Measurements from ENCODE around the gene ETV2. TPM values are rescaled to one million over a fixed set of nuclear protein-coding genes. Genes with fewer than 3 reads are reported as not detected.
"Not testable (repeated sequence)": the region's sequence is repeated elsewhere in the genome, so short reads cannot be mapped to it uniquely, and the experiment has no call there.

ETV2 gene, protein sequence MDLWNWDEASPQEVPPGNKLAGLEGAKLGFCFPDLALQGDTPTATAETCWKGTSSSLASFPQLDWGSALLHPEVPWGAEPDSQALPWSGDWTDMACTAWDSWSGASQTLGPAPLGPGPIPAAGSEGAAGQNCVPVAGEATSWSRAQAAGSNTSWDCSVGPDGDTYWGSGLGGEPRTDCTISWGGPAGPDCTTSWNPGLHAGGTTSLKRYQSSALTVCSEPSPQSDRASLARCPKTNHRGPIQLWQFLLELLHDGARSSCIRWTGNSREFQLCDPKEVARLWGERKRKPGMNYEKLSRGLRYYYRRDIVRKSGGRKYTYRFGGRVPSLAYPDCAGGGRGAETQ
- total RNA-seq (2014; rRNA removed; shearing (Covaris generic)): not detected in 2 replicates
- 0.91 and 0.93 TPM in 2 replicates for polyA plus RNA-seq (2016; fragmentation: Nextera tagmentation; extraction: Ambion mirVana)

DNA sequence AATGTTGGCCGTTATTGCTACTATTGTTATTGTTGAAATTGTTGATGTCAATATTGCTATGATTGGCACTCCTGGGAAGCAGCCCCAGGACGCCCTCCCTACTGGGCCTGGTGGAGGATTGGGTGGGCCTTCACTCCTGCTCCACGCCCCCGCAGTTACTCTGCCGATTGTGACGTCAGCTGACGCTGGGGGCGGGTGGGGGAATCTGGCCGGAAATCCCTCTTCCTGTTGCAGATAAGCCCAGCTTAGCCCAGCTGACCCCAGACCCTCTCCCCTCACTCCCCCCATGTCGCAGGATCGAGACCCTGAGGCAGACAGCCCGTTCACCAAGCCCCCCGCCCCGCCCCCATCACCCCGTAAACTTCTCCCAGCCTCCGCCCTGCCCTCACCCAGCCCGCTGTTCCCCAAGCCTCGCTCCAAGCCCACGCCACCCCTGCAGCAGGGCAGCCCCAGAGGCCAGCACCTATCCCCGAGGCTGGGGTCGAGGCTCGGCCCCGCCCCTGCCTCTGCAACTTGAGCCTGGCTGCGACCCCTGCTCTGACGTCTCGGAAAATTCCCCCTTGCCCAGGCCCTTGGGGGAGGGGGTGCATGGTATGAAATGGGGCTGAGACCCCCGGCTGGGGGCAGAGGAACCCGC is at the start of gene ETV2:
ETV2 (plus strand) TSS at position 231 of the 637 bp plus-strand sequence. CDS start 716 bp downstream, outside the sequence.
- H3K4me1 ChIP-seq (ENCODE audit: insufficient read depth): no peaks in the 10 kb centered on the region
- no peaks in the 10 kb centered on the region for H3K79me2 ChIP-seq (ENCODE audit: insufficient read depth)
- no peaks in the 10 kb centered on the region for H3K36me3 ChIP-seq (ENCODE audit: low read depth)
- no peak within 1 kb of the TSS for H3K9ac ChIP-seq
- no peak within 1 kb of the TSS for H3K4me2 ChIP-seq (ENCODE audit: unreplicated experiment)
- H3K27ac ChIP-seq: no peak within 1 kb of the TSS
- H3K9me2 ChIP-seq (ENCODE audit: insufficient read depth): no peaks in the 10 kb centered on the region
- in situ Hi-C loops (cut with MboI): no loop called here
- TF ChIP-seq EZH2 (IDR thresholded peaks at IDR 0.05; ENCODE audit: insufficient read depth, poor library complexity, severe bottlenecking) (no peak), EZH2phosphoT487 (IDR thresholded peaks at IDR 0.05; ENCODE audit: insufficient read depth, low read depth) (no peak)
- H3K27me3 ChIP-seq (replicated peaks; ENCODE audit: insufficient read depth): no peaks in the 10 kb centered on the region
- no peak within 1 kb of the TSS for H3K4me3 ChIP-seq
- no peaks in the 10 kb centered on the region for H4K20me1 ChIP-seq (ENCODE audit: insufficient read depth)
- H2AFZ ChIP-seq: peak within 1 kb of the TSS; percentile 32; the same call in 1 of the 2 replicates
- no peaks in the 10 kb centered on the region for H3K9me3 ChIP-seq (ENCODE audit: low read depth)
- peaks cover 14% of the 10 kb centered on the region; the same call in 1 of the 2 replicates for H3F3A ChIP-seq (ENCODE audit: insufficient read depth)
- DNase-seq: peak; percentile 26
- 20 to 27% methylated on average over 17 to 28 of the region's 28 CpGs for WGBS, 2 experiments (ENCODE audit: low coverage in 1 of 2, low lambda C conversion rate in 2 of 2, missing lambda C conversion rate in 2 of 2)

DNA sequence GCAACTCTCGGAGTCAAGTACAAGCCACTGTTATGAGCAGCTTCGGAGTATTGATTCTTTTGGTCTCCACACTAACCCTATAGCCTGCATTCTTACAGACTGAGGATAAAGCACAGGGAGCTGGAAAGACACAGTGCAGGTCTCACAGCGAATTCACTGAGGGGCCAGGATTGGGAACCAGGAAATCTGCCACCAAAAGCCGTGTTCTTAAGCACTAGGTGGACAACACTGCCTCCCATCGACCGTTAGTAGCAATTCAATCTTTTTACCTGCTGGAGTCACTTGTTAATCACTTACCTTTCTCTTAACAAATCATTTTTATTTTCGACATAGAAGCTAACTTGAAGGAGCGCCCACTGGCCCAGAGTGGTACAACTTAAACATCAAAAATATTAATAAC is 49.3 kb upstream of the ETV2 start:
- Histone ChIP-seq H3K9ac (no peak overlapping the region), H3F3A (ENCODE audit: insufficient read depth) (no peaks in the 10 kb centered on the region), H3K27me3 (replicated peaks; ENCODE audit: insufficient read depth) (peaks cover 15% of the 10 kb centered on the region; the same call in 1 of the 2 replicates), H3K9me3 (ENCODE audit: low read depth) (no peaks in the 10 kb centered on the region), H3K4me2 (ENCODE audit: unreplicated experiment) (no peak overlapping the region), H3K36me3 (ENCODE audit: low read depth) (no peaks in the 10 kb centered on the region), H2AFZ (no peak overlapping the region), H3K27ac (no peak overlapping the region), H3K4me3 (no peak overlapping the region), H3K79me2 (ENCODE audit: insufficient read depth) (no peaks in the 10 kb centered on the region), H4K20me1 (ENCODE audit: insufficient read depth) (no peaks in the 10 kb centered on the region), H3K9me2 (ENCODE audit: insufficient read depth) (no peaks in the 10 kb centered on the region), H3K4me1 (ENCODE audit: insufficient read depth) (no peaks in the 10 kb centered on the region)
- 25 to 26% methylated on average over 8 of the region's 8 CpGs for WGBS, 2 experiments (ENCODE audit: low coverage in 1 of 2, low lambda C conversion rate in 2 of 2, missing lambda C conversion rate in 2 of 2)
- peak; percentile 53 for DNase-seq
- in situ Hi-C loops (cut with MboI): no loop called here
- no peak for TF ChIP-seq EZH2 (IDR thresholded peaks at IDR 0.05; ENCODE audit: insufficient read depth, poor library complexity, severe bottlenecking)
- no peak for TF ChIP-seq EZH2phosphoT487 (IDR thresholded peaks at IDR 0.05; ENCODE audit: insufficient read depth, low read depth)

GRCh38 chr19:35595026-35595425 is 46.5 kb upstream of the ETV2 start:
- DNase-seq; H3K9ac ChIP-seq; H3K9me3 ChIP-seq (ENCODE audit: low read depth); H3K9me2 ChIP-seq (ENCODE audit: insufficient read depth); H3K27me3 ChIP-seq (replicated peaks; ENCODE audit: insufficient read depth); H2AFZ ChIP-seq; H3K79me2 ChIP-seq (ENCODE audit: insufficient read depth); H3K36me3 ChIP-seq (ENCODE audit: low read depth); H3K4me3 ChIP-seq; H3F3A ChIP-seq (ENCODE audit: insufficient read depth); H3K27ac ChIP-seq; H4K20me1 ChIP-seq (ENCODE audit: insufficient read depth); H3K4me2 ChIP-seq (ENCODE audit: unreplicated experiment); H3K4me1 ChIP-seq (ENCODE audit: insufficient read depth); in situ Hi-C loops (cut with MboI): not testable (repeated sequence)
- 51 to 64% methylated on average over 3 of the region's 3 CpGs for WGBS, 2 experiments (ENCODE audit: low coverage in 1 of 2, low lambda C conversion rate in 2 of 2, missing lambda C conversion rate in 2 of 2)

GRCh38 chr19:35595928-35596327 is 45.6 kb upstream of the ETV2 start:
- no peak for DNase-seq
- H3K27ac ChIP-seq: no peak overlapping the region
- TF ChIP-seq EZH2phosphoT487 (IDR thresholded peaks at IDR 0.05; ENCODE audit: insufficient read depth, low read depth) (no peak), EZH2 (IDR thresholded peaks at IDR 0.05; ENCODE audit: insufficient read depth, poor library complexity, severe bottlenecking) (no peak)
- no peaks in the 10 kb centered on the region for H3K9me3 ChIP-seq (ENCODE audit: low read depth)
- H3K4me3 ChIP-seq: no peak overlapping the region
- H2AFZ ChIP-seq: no peak overlapping the region
- H3K9ac ChIP-seq: no peak overlapping the region
- H3K36me3 ChIP-seq (ENCODE audit: low read depth): no peaks in the 10 kb centered on the region
- 88 to 92% methylated on average over 1 of the region's 1 CpG for WGBS, 2 experiments (ENCODE audit: low coverage in 1 of 2, low lambda C conversion rate in 2 of 2, missing lambda C conversion rate in 2 of 2)
- no peak overlapping the region for H3K4me2 ChIP-seq (ENCODE audit: unreplicated experiment)
- H4K20me1 ChIP-seq (ENCODE audit: insufficient read depth): no peaks in the 10 kb centered on the region
- in situ Hi-C loops (cut with MboI): no loop called here
- no peaks in the 10 kb centered on the region for H3K4me1 ChIP-seq (ENCODE audit: insufficient read depth)
- no peaks in the 10 kb centered on the region for H3F3A ChIP-seq (ENCODE audit: insufficient read depth)
- no peaks in the 10 kb centered on the region for H3K79me2 ChIP-seq (ENCODE audit: insufficient read depth)
- H3K9me2 ChIP-seq (ENCODE audit: insufficient read depth): no peaks in the 10 kb centered on the region
- H3K27me3 ChIP-seq (replicated peaks; ENCODE audit: insufficient read depth): no peaks in the 10 kb centered on the region

Data from GM23248 (cell line).